Naive thymus-derived CD4-positive, alpha-beta T cell (primary cell): ENCODE measurements around the gene WDR5B. TPM values are rescaled to one million over a fixed set of nuclear protein-coding genes. Genes with fewer than 3 reads are reported as not detected.

Experiments used
- ATAC-seq: fragments of 150-1000 bp; cut with Tn5 transposase; 2 replicates; pipeline ENCODE4 v1.10.0; 2021; ENCODE audit warnings: mild to moderate bottlenecking, moderate library complexity
- CTCF ChIA-PET: fragments of 350-600 bp; sonication (Branson Sonifier 250); formaldehyde crosslinking; loops from one replicate; lab custom pipeline; 2021; ENCODE audit warnings: antibody characterized with exemption; lab: Charles Lee
- POLR2A ChIA-PET: fragments of 350-600 bp; sonication (Branson Sonifier 250); formaldehyde crosslinking; loops from one replicate; lab custom pipeline; 2021; ENCODE audit warnings: antibody characterized with exemption, inconsistent platforms; lab: Charles Lee
- DNase-seq, 9 donors: peaks; one replicate each; pipeline versions ENCODE4 v3.0.0 to v3.0.0-alpha.2; 2020 to 2022; ENCODE audit warnings: mixed read lengths in 1 of 9
- H3K27ac ChIP-seq: one replicate; pipeline ENCODE4 v1.7.0; 2013; ENCODE audit warnings: mild to moderate bottlenecking, low read depth, low read length, moderate library complexity
- H3K27me3 ChIP-seq, 2 donors: one replicate each; pipeline ENCODE4 v1.7.0; 2013; ENCODE audit warnings: low read length in 2 of 2, mild to moderate bottlenecking in 2 of 2, moderate library complexity in 2 of 2; ENCODE audit not compliant: control insufficient read depth in 2 of 2, insufficient read depth in 2 of 2
- H3K36me3 ChIP-seq, 3 experiments: 1 replicate in 2 of 3; 2 replicates in 1 of 3; pipeline ENCODE4 v1.7.0; 2013; ENCODE audit warnings: low read length in 3 of 3, mild to moderate bottlenecking in 3 of 3, moderate library complexity in 1 of 3; ENCODE audit not compliant: insufficient read depth in 3 of 3, control insufficient read depth in 2 of 3
- H3K4me1 ChIP-seq, 2 donors: one replicate each; pipeline ENCODE4 v1.7.0; 2013; ENCODE audit warnings: low read length in 2 of 2, mild to moderate bottlenecking in 2 of 2, moderate library complexity in 1 of 2; ENCODE audit not compliant: control insufficient read depth in 2 of 2, insufficient read depth in 2 of 2
- H3K4me3 ChIP-seq: 2 replicates; pipeline ENCODE4 v1.7.0; 2013; ENCODE audit warnings: mild to moderate bottlenecking, low read length
- H3K9me3 ChIP-seq, 3 experiments: 1 replicate in 2 of 3; 2 replicates in 1 of 3; pipeline ENCODE4 v1.7.0; 2013; ENCODE audit warnings: low read length in 3 of 3; ENCODE audit not compliant: control insufficient read depth in 2 of 3
- H3K27ac Mint-ChIP-seq, 9 donors: one replicate each; pipeline ENCODE4 v1.8.0; 2020 to 2022; ENCODE audit warnings: mixed read lengths in 9 of 9, mild to moderate bottlenecking in 8 of 9, moderate library complexity in 5 of 9, inconsistent platforms in 2 of 9
- H3K27me3 Mint-ChIP-seq, 5 donors: one replicate each; pipeline ENCODE4 v1.8.0; 2021 to 2022; ENCODE audit warnings: mixed read lengths in 5 of 5, mild to moderate bottlenecking in 1 of 5
- H3K36me3 Mint-ChIP-seq, 5 donors: one replicate each; pipeline ENCODE4 v1.8.0; 2020 to 2022; ENCODE audit warnings: mixed read lengths in 5 of 5, mild to moderate bottlenecking in 3 of 5, inconsistent platforms in 1 of 5
- H3K4me1 Mint-ChIP-seq, 7 donors: one replicate each; pipeline ENCODE4 v1.8.0; 2020 to 2022; ENCODE audit warnings: mixed read lengths in 7 of 7, mild to moderate bottlenecking in 3 of 7, inconsistent platforms in 1 of 7
- H3K4me3 Mint-ChIP-seq, 10 donors: one replicate each; pipeline ENCODE4 v1.8.0; 2020 to 2022; ENCODE audit warnings: mild to moderate bottlenecking in 10 of 10, mixed read lengths in 10 of 10, moderate library complexity in 6 of 10, inconsistent platforms in 2 of 10
- H3K9me3 Mint-ChIP-seq, 11 donors: one replicate each; pipeline ENCODE4 v1.8.0; 2020 to 2022; ENCODE audit warnings: mixed read lengths in 11 of 11, mild to moderate bottlenecking in 4 of 11, inconsistent platforms in 1 of 11, moderate library complexity in 1 of 11
- intact Hi-C, 2 donors: fragments of 100-400 bp; cut with micrococcal nuclease; formaldehyde crosslinking; loops; one replicate each; pipeline ENCODE4 v1.15.1; 2023
- polyA plus RNA-seq, 2 donors: library from polyadenylated mRNA; unstranded; fragments of 300-500 nt; fragmentation: Illumina TruSeq; gene quantifications; one replicate each; pipeline ENCODE4 v1.2.3, GENCODE V29; 2021
- total RNA-seq, 6 experiments: library from RNA in 5 of 6; stranded (reverse) in 5 of 6; gene quantifications; 1 replicate in 5 of 6; 2 replicates in 1 of 6; pipeline ENCODE4 v1.2.3 and lab custom pipeline; 2021 to 2026

WDR5B gene
- total and polyA plus RNA-seq, 7 experiments from 2014 or later, result 1.6 to 19.4 (median 5.4) TPM

GRCh38 chr3:122443090-122443489, 27.2 kb upstream of the WDR5B start:
- CTCF ChIA-PET, result no interaction called here
- no peaks in the 10 kb centered on the region for H3K27me3 Mint-ChIP-seq
- H3K27ac ChIP-seq, result no peak overlapping the region
- peaks cover 0 to 13% (median 5%) of the 10 kb centered on the region in 11 donors for H3K9me3 Mint-ChIP-seq
- H3K36me3 ChIP-seq, result peaks cover 11 to 61% (median 13%) of the 10 kb centered on the region in 3 experiments
- no peaks in the 10 kb centered on the region for H3K4me1 ChIP-seq
- H3K4me1 Mint-ChIP-seq, result peaks cover 0 to 14% (median 4%) of the 10 kb centered on the region in 7 donors
- no peak overlapping the region for H3K27ac Mint-ChIP-seq
- no peaks in the 10 kb centered on the region for H3K27me3 ChIP-seq
- intact Hi-C loops, result no loop called here
- ATAC-seq (no peak), DNase-seq (no peak)
- POLR2A ChIA-PET, result no interaction called here
- H3K9me3 ChIP-seq, result no peaks in the 10 kb centered on the region
- no peak overlapping the region for H3K4me3 ChIP-seq
- H3K36me3 Mint-ChIP-seq, result peaks cover 30 to 94% (median 82%) of the 10 kb centered on the region in 5 donors
- H3K4me3 Mint-ChIP-seq, result no peak overlapping the region

GRCh38 chr3:122435950-122436349, 20.1 kb upstream of the WDR5B start:
- CTCF ChIA-PET, result interaction anchor here (0.6 kb wide), 1 partner anchor 52 kb away, joined by 3 read pairs; no protein-coding TSS in a partner anchor
- ATAC-seq (no peak), DNase-seq (no peak)
- Mint-ChIP-seq H3K36me3 (peaks cover 16 to 89% (median 72%) of the 10 kb centered on the region in 5 donors), H3K27me3 (no peaks in the 10 kb centered on the region), H3K4me3 (no peak overlapping the region), H3K27ac (peak overlapping the region in 1 of 9 donors; percentile 34), H3K4me1 (peaks cover 0 to 7% (median 0%) of the 10 kb centered on the region in 7 donors), H3K9me3 (peaks cover 0 to 17% (median 7%) of the 10 kb centered on the region in 11 donors)
- Histone ChIP-seq H3K27me3 (no peaks in the 10 kb centered on the region), H3K4me1 (no peaks in the 10 kb centered on the region), H3K36me3 (peaks cover 16 to 76% (median 19%) of the 10 kb centered on the region in 3 experiments), H3K4me3 (no peak overlapping the region), H3K27ac (no peak overlapping the region), H3K9me3 (peaks cover 0 to 6% (median 0%) of the 10 kb centered on the region in 3 experiments)
- POLR2A ChIA-PET, result interaction anchor here (1.2 kb wide), 1 partner anchor 19 kb away, joined by 4 read pairs; no protein-coding TSS in a partner anchor
- intact Hi-C loops, result no loop called here

GRCh38 chr3:122430371-122430770, 14.5 kb upstream of the WDR5B start:
- no peaks in the 10 kb centered on the region for H3K4me1 ChIP-seq
- intact Hi-C loops, result no loop called here
- ChIA-PET CTCF (no interaction called here), POLR2A (interaction anchor here (0.6 to 0.8 kb wide), 2 partner anchors 12 to 28 kb away, joined by 3 to 4 read pairs; no protein-coding TSS in a partner anchor)
- ATAC-seq (no peak), DNase-seq (no peak)
- Mint-ChIP-seq H3K27ac (peak overlapping the region in 2 of 9 donors; percentile 9 to 56), H3K27me3 (no peaks in the 10 kb centered on the region), H3K4me3 (no peak overlapping the region), H3K4me1 (peaks cover 0 to 14% (median 3%) of the 10 kb centered on the region in 7 donors), H3K9me3 (peaks cover 0 to 28% (median 8%) of the 10 kb centered on the region in 11 donors), H3K36me3 (peaks cover 18 to 89% (median 78%) of the 10 kb centered on the region in 5 donors)
- H3K9me3 ChIP-seq, result no peaks in the 10 kb centered on the region
- no peak overlapping the region for H3K27ac ChIP-seq
- H3K4me3 ChIP-seq, result no peak overlapping the region
- H3K36me3 ChIP-seq, result peaks cover 10 to 58% (median 16%) of the 10 kb centered on the region in 3 experiments
- no peaks in the 10 kb centered on the region for H3K27me3 ChIP-seq

GRCh38 chr3:122427857-122428471, 12.1 kb upstream of the WDR5B start:
- peaks cover 10 to 53% (median 16%) of the 10 kb centered on the region in 3 experiments for H3K36me3 ChIP-seq
- H3K9me3 ChIP-seq, result no peaks in the 10 kb centered on the region
- H3K27ac ChIP-seq, result no peak overlapping the region
- ATAC-seq (no peak), DNase-seq (no peak)
- Mint-ChIP-seq H3K4me1 (peaks cover 0 to 7% (median 0%) of the 10 kb centered on the region in 7 donors), H3K36me3 (peaks cover 17 to 82% (median 67%) of the 10 kb centered on the region in 5 donors), H3K27me3 (no peaks in the 10 kb centered on the region), H3K4me3 (no peak overlapping the region), H3K9me3 (peaks cover 0 to 28% (median 8%) of the 10 kb centered on the region in 11 donors), H3K27ac (peak overlapping the region in 3 of 9 donors; percentile 9 to 34 (median 9))
- no peak overlapping the region for H3K4me3 ChIP-seq
- H3K27me3 ChIP-seq, result no peaks in the 10 kb centered on the region
- CTCF ChIA-PET, result no interaction called here
- H3K4me1 ChIP-seq, result no peaks in the 10 kb centered on the region
- POLR2A ChIA-PET, result interaction anchor here (1.1 kb wide), 1 partner anchor 12 kb away, joined by 6 read pairs; the partner anchor contains the start of gene WDR5B
- intact Hi-C loops, result no loop called here

GRCh38 chr3:122421836-122422235, 6.0 kb upstream of the WDR5B start:
- H3K27me3 Mint-ChIP-seq, result no peaks in the 10 kb centered on the region
- intact Hi-C loops, result no loop called here
- no peak for DNase-seq
- no peak overlapping the region for H3K4me3 Mint-ChIP-seq
- Histone ChIP-seq H3K36me3 (peaks cover 2 to 35% (median 13%) of the 10 kb centered on the region in 3 experiments), H3K9me3 (no peaks in the 10 kb centered on the region), H3K4me1 (peaks cover 6 to 7% of the 10 kb centered on the region in 2 donors), H3K27me3 (no peaks in the 10 kb centered on the region), H3K4me3 (no peak overlapping the region), H3K27ac (no peak overlapping the region)
- peaks cover 13 to 44% (median 30%) of the 10 kb centered on the region in 5 donors for H3K36me3 Mint-ChIP-seq
- peak overlapping the region in 1 of 9 donors; percentile 61 for H3K27ac Mint-ChIP-seq
- H3K9me3 Mint-ChIP-seq, result no peaks in the 10 kb centered on the region
- no peak for ATAC-seq
- POLR2A ChIA-PET, result no interaction called here
- peaks cover 5 to 22% (median 19%) of the 10 kb centered on the region in 7 donors for H3K4me1 Mint-ChIP-seq
- CTCF ChIA-PET, result no interaction called here

GRCh38 chr3:122421101-122421500, 5.2 kb upstream of the WDR5B start:
- Histone ChIP-seq H3K27me3 (no peaks in the 10 kb centered on the region), H3K4me1 (peaks cover 8% of the 10 kb centered on the region in 2 donors), H3K36me3 (peaks cover 0 to 27% (median 6%) of the 10 kb centered on the region in 3 experiments), H3K4me3 (no peak overlapping the region), H3K27ac (no peak overlapping the region), H3K9me3 (no peaks in the 10 kb centered on the region)
- CTCF ChIA-PET, result no interaction called here
- peaks cover 11 to 29% (median 26%) of the 10 kb centered on the region in 7 donors for H3K4me1 Mint-ChIP-seq
- H3K4me3 Mint-ChIP-seq, result no peak overlapping the region
- intact Hi-C loops, result no loop called here
- H3K36me3 Mint-ChIP-seq, result peaks cover 6 to 36% (median 23%) of the 10 kb centered on the region in 5 donors
- H3K27me3 Mint-ChIP-seq, result no peaks in the 10 kb centered on the region
- H3K27ac Mint-ChIP-seq, result peak overlapping the region in 1 of 9 donors; percentile 11
- peaks cover 0 to 1% (median 0%) of the 10 kb centered on the region in 11 donors for H3K9me3 Mint-ChIP-seq
- POLR2A ChIA-PET, result no interaction called here
- DNase-seq (no peak), ATAC-seq (no peak)
